SK-N-MC (cell line): ENCODE data around the gene TNK2.
"Not testable (repeated sequence)": the region's sequence is repeated elsewhere in the genome, so short reads cannot be mapped to it uniquely, and the experiment has no call there.

Experiments
- DNase-seq: peaks from one replicate; pipeline ENCODE4 v3.0.0-alpha.2; 2011; ENCODE audit warnings: low read depth, low spot score
- H3K27ac ChIP-seq: fragments of 200-600 bp; sonication (generic); 2 replicates; pipeline ENCODE4 v1.5.1; 2016; ENCODE audit warnings: mixed run types
- H3K36me3 ChIP-seq: fragments of 200-600 bp; sonication (generic); 2 replicates; pipeline ENCODE4 v1.6.1; 2017; ENCODE audit warnings: antibody characterized with exemption, low read length, mixed read lengths; ENCODE audit not compliant: insufficient read depth
- H3K4me3 ChIP-seq: fragments of 200-600 bp; sonication (generic); 2 replicates; pipeline ENCODE4 v1.5.1; 2016
- H3K9ac ChIP-seq: fragments of 200-600 bp; sonication (generic); 2 replicates; pipeline ENCODE4 v1.8.0; 2017; ENCODE audit warnings: mixed run types, mixed read lengths; ENCODE audit not compliant: insufficient read length
- H3K9me3 ChIP-seq: fragments of 200-600 bp; sonication (generic); 2 replicates; pipeline ENCODE4 v1.6.1; 2017; ENCODE audit warnings: low read depth, mild to moderate bottlenecking, antibody characterized with exemption, low read length, moderate library complexity, mixed read lengths
- EZH2 ChIP-seq: fragments of 200-600 bp; sonication (generic); IDR thresholded peaks from one replicate; pipeline ENCODE4 v1.6.1; 2017; ENCODE audit warnings: antibody characterized with exemption
- FOXP2 ChIP-seq: optimal IDR thresholded peaks from 2 replicates; pipeline ENCODE3; 2011; ENCODE audit warnings: mild to moderate bottlenecking, moderate library complexity; ENCODE audit not compliant: insufficient read depth; ENCODE audit errors: extremely low read length, control extremely low read depth
- POLR2AphosphoS5 ChIP-seq: IDR thresholded peaks from 2 replicates; pipeline ENCODE4 v1.6.1; 2012; ENCODE audit warnings: mild to moderate bottlenecking, low read depth, low read length, borderline replicate concordance

Gene TNK2

GRCh38 chr3:195823280-195823679 lies 85.1 kb downstream of the TNK2 start:
- Histone ChIP-seq H3K36me3 (no peaks in the 10 kb centered on the region), H3K9ac (no peak overlapping the region), H3K27ac (no peak overlapping the region), H3K4me3 (no peak overlapping the region), H3K9me3 (no peaks in the 10 kb centered on the region)
- DNase-seq, result no peak
- TF ChIP-seq FOXP2 (no peak), EZH2 (no peak), POLR2AphosphoS5 (no peak)

GRCh38 chr3:195822131-195822696 lies 86.1 kb downstream of the TNK2 start:
- Histone ChIP-seq H3K36me3 (no peaks in the 10 kb centered on the region), H3K9ac (no peak overlapping the region), H3K27ac (no peak overlapping the region), H3K9me3 (no peaks in the 10 kb centered on the region), H3K4me3 (no peak overlapping the region)
- DNase-seq, result no peak
- no peak for TF ChIP-seq POLR2AphosphoS5
- TF ChIP-seq EZH2, result no peak
- TF ChIP-seq FOXP2, result no peak

GRCh38 chr3:195821403-195822130 lies 86.8 kb downstream of the TNK2 start:
- no peak for DNase-seq
- H3K9me3 ChIP-seq, result no peaks in the 10 kb centered on the region
- H3K9ac ChIP-seq, result no peak overlapping the region
- H3K27ac ChIP-seq, result no peak overlapping the region
- TF ChIP-seq FOXP2, result no peak
- no peak for TF ChIP-seq EZH2
- TF ChIP-seq POLR2AphosphoS5, result no peak
- no peaks in the 10 kb centered on the region for H3K36me3 ChIP-seq
- no peak overlapping the region for H3K4me3 ChIP-seq

DNA sequence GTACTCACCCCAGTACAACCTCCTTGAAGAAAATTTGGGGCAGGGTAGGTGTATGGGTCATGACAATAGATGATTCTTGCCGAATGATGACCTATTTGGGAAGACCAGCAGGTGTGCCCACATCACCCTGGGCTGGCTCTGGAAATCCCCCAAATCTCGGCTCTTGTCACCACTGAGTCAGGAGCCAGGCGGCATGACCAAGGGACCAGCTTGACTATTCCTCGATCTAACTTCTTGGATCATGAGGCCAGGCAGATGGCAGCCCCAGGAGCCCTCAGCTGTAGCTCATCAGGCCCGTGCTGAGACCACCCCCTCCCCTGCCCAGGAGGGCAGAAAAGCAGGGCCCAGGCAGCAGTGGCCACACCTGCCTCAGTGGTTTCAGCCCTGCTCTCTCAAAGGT lies 87.5 kb downstream of the TNK2 start:
- DNase-seq, result no peak
- TF ChIP-seq POLR2AphosphoS5, result no peak
- Histone ChIP-seq H3K27ac (no peak overlapping the region), H3K9ac (no peak overlapping the region), H3K4me3 (no peak overlapping the region), H3K36me3 (no peaks in the 10 kb centered on the region), H3K9me3 (no peaks in the 10 kb centered on the region)

- no peak overlapping the region for H3K27ac ChIP-seq
- no peak for TF ChIP-seq POLR2AphosphoS5
- no peak for TF ChIP-seq FOXP2
- TF ChIP-seq EZH2, result no peak
- H3K9ac ChIP-seq, result no peak overlapping the region
- no peak for DNase-seq
- no peaks in the 10 kb centered on the region for H3K9me3 ChIP-seq
- H3K36me3 ChIP-seq, result no peaks in the 10 kb centered on the region
- no peak overlapping the region for H3K4me3 ChIP-seq
Observed at GRCh38 chr3:195820186-195820585, 88.2 kb downstream of the TNK2 start.

DNA sequence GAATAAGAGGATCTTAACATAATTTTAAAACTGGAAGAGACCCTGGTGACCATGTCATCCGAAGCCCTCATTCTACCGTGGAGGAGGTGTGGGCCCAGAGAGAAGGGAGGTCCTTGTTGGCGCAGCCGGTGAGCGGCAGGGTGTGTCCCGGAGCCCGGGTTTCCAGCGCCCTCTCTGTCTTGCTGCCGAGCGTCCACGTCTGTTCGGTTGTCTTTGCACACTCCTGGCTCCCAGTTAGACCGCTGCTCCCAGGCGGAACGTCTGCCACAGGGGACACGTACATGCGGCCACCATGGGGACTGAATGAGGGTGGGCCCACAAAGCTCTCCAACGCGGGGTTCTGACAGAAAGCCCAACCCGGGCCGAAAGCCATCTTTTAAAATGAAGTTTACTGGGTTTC lies 90.0 kb downstream of the TNK2 start:
- Histone ChIP-seq H3K9me3 (no peaks in the 10 kb centered on the region), H3K4me3 (no peak overlapping the region), H3K9ac (no peak overlapping the region), H3K27ac (no peak overlapping the region), H3K36me3 (no peaks in the 10 kb centered on the region)
- TF ChIP-seq EZH2 (no peak), FOXP2 (no peak), POLR2AphosphoS5 (no peak)
- DNase-seq, result no peak

GRCh38 chr3:195817578-195818135 lies 90.7 kb downstream of the TNK2 start:
- H3K36me3 ChIP-seq, result no peaks in the 10 kb centered on the region
- no peak for DNase-seq
- no peaks in the 10 kb centered on the region for H3K9me3 ChIP-seq
- no peak overlapping the region for H3K9ac ChIP-seq
- TF ChIP-seq FOXP2 (no peak), POLR2AphosphoS5 (no peak), EZH2 (no peak)
- H3K4me3 ChIP-seq, result no peak overlapping the region
- no peak overlapping the region for H3K27ac ChIP-seq

GRCh38 chr3:195816276-195816913 lies 92.0 kb downstream of the TNK2 start:
- not testable (repeated sequence) for H3K36me3 ChIP-seq, DNase-seq, H3K27ac ChIP-seq, H3K9ac ChIP-seq, H3K4me3 ChIP-seq, H3K9me3 ChIP-seq

- DNase-seq, result no peak
- H3K36me3 ChIP-seq, result no peaks in the 10 kb centered on the region
- H3K9ac ChIP-seq, result no peak overlapping the region
- H3K27ac ChIP-seq, result no peak overlapping the region
- H3K9me3 ChIP-seq, result no peaks in the 10 kb centered on the region
- TF ChIP-seq FOXP2, result no peak
- no peak for TF ChIP-seq POLR2AphosphoS5
- TF ChIP-seq EZH2, result no peak
- H3K4me3 ChIP-seq, result no peak overlapping the region
Observed at GRCh38 chr3:195815169-195815771, 93.1 kb downstream of the TNK2 start.
